HepG2 (cell line): ENCODE data around the gene STC2. TPM values are rescaled to one million over a fixed set of nuclear protein-coding genes. Genes with fewer than 3 reads are reported as not detected.

Experiments used
- FOXP1 ChIP-seq, 2 experiments: fragments of 450-650 bp in 1 of 2; IDR thresholded peaks; 2 replicates each; pipeline ENCODE4 v1.6.1; 2017 to 2018; ENCODE audit warnings: antibody characterized with exemption in 1 of 2
- GFI1 ChIP-seq: sonication (generic); formaldehyde crosslinking; IDR thresholded peaks from 2 replicates; pipeline ENCODE4 v1.5.0; 2020; ENCODE audit warnings: missing genetic modification reagents, mild to moderate bottlenecking, borderline replicate concordance
- GLMP ChIP-seq: sonication (generic); formaldehyde crosslinking; IDR thresholded peaks from 2 replicates; pipeline ENCODE4 v1.9.0; 2021; ENCODE audit warnings: missing genetic modification reagents, mild to moderate bottlenecking, borderline replicate concordance
- GZF1 ChIP-seq: sonication (generic); formaldehyde crosslinking; IDR thresholded peaks from 2 replicates; pipeline ENCODE4 v1.5.1; 2020; ENCODE audit warnings: mild to moderate bottlenecking, missing genetic modification reagents
- KLF6 ChIP-seq: IDR thresholded peaks from 2 replicates; pipeline ENCODE4 v1.8.0; 2016; ENCODE audit warnings: missing biosample characterization, missing genetic modification reagents
- MED1 ChIP-seq: sonication (generic); formaldehyde crosslinking; IDR thresholded peaks from 2 replicates; pipeline ENCODE4 v1.4.0; 2020; ENCODE audit warnings: missing genetic modification reagents
- NAIF1 ChIP-seq: sonication (generic); formaldehyde crosslinking; IDR thresholded peaks from 2 replicates; pipeline ENCODE4 v1.5.0; 2020; ENCODE audit warnings: mild to moderate bottlenecking, missing genetic modification reagents, borderline replicate concordance
- NFRKB ChIP-seq: fragments of 450-650 bp; IDR thresholded peaks from 2 replicates; pipeline ENCODE4 v1.6.1; 2017
- PBX2 ChIP-seq: IDR thresholded peaks from 2 replicates; pipeline ENCODE4 v1.6.1; 2016; ENCODE audit warnings: control low read depth
- REPIN1 ChIP-seq: sonication (generic); formaldehyde crosslinking; IDR thresholded peaks from 2 replicates; pipeline ENCODE4 v1.8.0; 2022; ENCODE audit warnings: missing genetic modification reagents, low read depth, mild to moderate bottlenecking, borderline replicate concordance
- REXO4 ChIP-seq: sonication (generic); formaldehyde crosslinking; IDR thresholded peaks from 2 replicates; pipeline ENCODE4 v1.8.0; 2022; ENCODE audit warnings: missing genetic modification reagents, mild to moderate bottlenecking, borderline replicate concordance
- SIN3A ChIP-seq: IDR thresholded peaks from 2 replicates; pipeline ENCODE4 v1.6.1; 2011; ENCODE audit warnings: low read depth, mild to moderate bottlenecking, control low read depth, low read length, borderline replicate concordance
- SP5 ChIP-seq: IDR thresholded peaks from 2 replicates; pipeline ENCODE4 v1.6.1; 2016; ENCODE audit warnings: low read depth, borderline replicate concordance
- TAF1 ChIP-seq: sonication (generic); formaldehyde crosslinking; IDR thresholded peaks from 2 replicates; pipeline ENCODE4 v1.4.0; 2020; ENCODE audit warnings: missing genetic modification reagents
- TARDBP ChIP-seq: sonication (generic); formaldehyde crosslinking; IDR thresholded peaks from 2 replicates; pipeline ENCODE4 v1.8.0; 2022; ENCODE audit warnings: mild to moderate bottlenecking, missing genetic modification reagents
- TSC22D2 ChIP-seq: sonication (generic); formaldehyde crosslinking; IDR thresholded peaks from 2 replicates; pipeline ENCODE4 v1.5.1; 2020; ENCODE audit warnings: missing genetic modification reagents, mild to moderate bottlenecking, borderline replicate concordance
- ZNF263 ChIP-seq: sonication (generic); formaldehyde crosslinking; IDR thresholded peaks from 2 replicates; pipeline ENCODE4 v1.4.0; 2020; ENCODE audit warnings: missing genetic modification reagents
- ZNF382 ChIP-seq: sonication (generic); formaldehyde crosslinking; IDR thresholded peaks from 2 replicates; pipeline ENCODE4 v1.5.0; 2020; ENCODE audit warnings: missing genetic modification reagents, mild to moderate bottlenecking, borderline replicate concordance
- ZNF7 ChIP-seq: IDR thresholded peaks from 2 replicates; pipeline ENCODE4 v1.6.1; 2016; ENCODE audit warnings: missing biosample characterization, missing genetic modification reagents
- ZNF768 ChIP-seq: sonication (generic); formaldehyde crosslinking; IDR thresholded peaks from 2 replicates; pipeline ENCODE4 v1.4.0; 2020; ENCODE audit warnings: missing genetic modification reagents
- ZSCAN25 ChIP-seq: sonication (generic); formaldehyde crosslinking; IDR thresholded peaks from 2 replicates; pipeline ENCODE4 v1.8.0; 2022; ENCODE audit warnings: mild to moderate bottlenecking, missing genetic modification reagents
- polyA plus RNA-seq, 8 experiments: library from polyadenylated mRNA; depleted of rRNA in 3 of 8; stranded (reverse) in 7 of 8; unstranded in 1 of 8; fragments of >200 nt; fragmentation: Illumina TruSeq in 4 of 8; extraction: Trizol in 4 of 8; gene quantifications; 2 replicates each; pipeline versions ENCODE4 v1.2.1 to v1.2.3, GENCODE V29; 2011 to 2016; ENCODE audit warnings: low read depth in 4 of 8, missing spikeins in 1 of 8, mixed read lengths in 1 of 8; ENCODE audit not compliant: insufficient read depth in 1 of 8
- total RNA-seq, 5 experiments: library from RNA; depleted of rRNA; stranded (reverse); fragments of >200 nt; fragmentation: Illumina TruSeq; extraction: Trizol; gene quantifications; 2 replicates each; pipeline ENCODE4 v1.2.3, GENCODE V29; 2016; ENCODE audit warnings: low read depth in 1 of 5
- TF ChIP-seq, protein P1 (sequence below): sonication (generic); formaldehyde crosslinking; IDR thresholded peaks from 2 replicates; pipeline ENCODE4 v1.5.1; 2020; ENCODE audit warnings: mild to moderate bottlenecking, missing genetic modification reagents, borderline replicate concordance

STC2 gene
- total and polyA plus RNA-seq, 2 of the 13 experiments (the other 11 are each of a cell fraction or from before 2014, with no cell fraction given), result 27.1 to 69.2 TPM

- TF ChIP-seq, protein P1, sequence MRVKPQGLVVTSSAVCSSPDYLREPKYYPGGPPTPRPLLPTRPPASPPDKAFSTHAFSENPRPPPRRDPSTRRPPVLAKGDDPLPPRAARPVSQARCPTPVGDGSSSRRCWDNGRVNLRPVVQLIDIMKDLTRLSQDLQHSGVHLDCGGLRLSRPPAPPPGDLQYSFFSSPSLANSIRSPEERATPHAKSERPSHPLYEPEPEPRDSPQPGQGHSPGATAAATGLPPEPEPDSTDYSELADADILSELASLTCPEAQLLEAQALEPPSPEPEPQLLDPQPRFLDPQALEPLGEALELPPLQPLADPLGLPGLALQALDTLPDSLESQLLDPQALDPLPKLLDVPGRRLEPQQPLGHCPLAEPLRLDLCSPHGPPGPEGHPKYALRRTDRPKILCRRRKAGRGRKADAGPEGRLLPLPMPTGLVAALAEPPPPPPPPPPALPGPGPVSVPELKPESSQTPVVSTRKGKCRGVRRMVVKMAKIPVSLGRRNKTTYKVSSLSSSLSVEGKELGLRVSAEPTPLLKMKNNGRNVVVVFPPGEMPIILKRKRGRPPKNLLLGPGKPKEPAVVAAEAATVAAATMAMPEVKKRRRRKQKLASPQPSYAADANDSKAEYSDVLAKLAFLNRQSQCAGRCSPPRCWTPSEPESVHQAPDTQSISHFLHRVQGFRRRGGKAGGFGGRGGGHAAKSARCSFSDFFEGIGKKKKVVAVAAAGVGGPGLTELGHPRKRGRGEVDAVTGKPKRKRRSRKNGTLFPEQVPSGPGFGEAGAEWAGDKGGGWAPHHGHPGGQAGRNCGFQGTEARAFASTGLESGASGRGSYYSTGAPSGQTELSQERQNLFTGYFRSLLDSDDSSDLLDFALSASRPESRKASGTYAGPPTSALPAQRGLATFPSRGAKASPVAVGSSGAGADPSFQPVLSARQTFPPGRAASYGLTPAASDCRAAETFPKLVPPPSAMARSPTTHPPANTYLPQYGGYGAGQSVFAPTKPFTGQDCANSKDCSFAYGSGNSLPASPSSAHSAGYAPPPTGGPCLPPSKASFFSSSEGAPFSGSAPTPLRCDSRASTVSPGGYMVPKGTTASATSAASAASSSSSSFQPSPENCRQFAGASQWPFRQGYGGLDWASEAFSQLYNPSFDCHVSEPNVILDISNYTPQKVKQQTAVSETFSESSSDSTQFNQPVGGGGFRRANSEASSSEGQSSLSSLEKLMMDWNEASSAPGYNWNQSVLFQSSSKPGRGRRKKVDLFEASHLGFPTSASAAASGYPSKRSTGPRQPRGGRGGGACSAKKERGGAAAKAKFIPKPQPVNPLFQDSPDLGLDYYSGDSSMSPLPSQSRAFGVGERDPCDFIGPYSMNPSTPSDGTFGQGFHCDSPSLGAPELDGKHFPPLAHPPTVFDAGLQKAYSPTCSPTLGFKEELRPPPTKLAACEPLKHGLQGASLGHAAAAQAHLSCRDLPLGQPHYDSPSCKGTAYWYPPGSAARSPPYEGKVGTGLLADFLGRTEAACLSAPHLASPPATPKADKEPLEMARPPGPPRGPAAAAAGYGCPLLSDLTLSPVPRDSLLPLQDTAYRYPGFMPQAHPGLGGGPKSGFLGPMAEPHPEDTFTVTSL (CRISPR knock-in tag), result peak; percentile 46; the same call in 1 of the 2 replicates
- TF ChIP-seq PBX2 (CRISPR knock-in tag) (no peak), ZNF7 (peak; percentile 37; the same call in 1 of the 2 replicates), NAIF1 (0 out of 2 replicates have a peak, but pooled peaks have one; percentile 51), NFRKB (no peak), FOXP1 (IDR thresholded peaks at IDR 0.05) (no peak), FOXP1 (CRISPR knock-in tag; IDR thresholded peaks at IDR 0.05) (peak; percentile 38; the same call in 1 of the 2 replicates), SIN3A (0 out of 2 replicates have a peak, but pooled peaks have one; percentile 38), REXO4 (no peak), TARDBP (CRISPR knock-in tag) (peak; percentile 35; the same call in 1 of the 2 replicates), TAF1 (CRISPR knock-in tag) (peak; percentile 23; the same call in 1 of the 2 replicates), GFI1 (CRISPR knock-in tag) (no peak), ZNF382 (CRISPR knock-in tag) (no peak), ZSCAN25 (0 out of 2 replicates have a peak, but pooled peaks have one; percentile 28), ZNF263 (CRISPR knock-in tag) (peak; percentile 60; the same call in 1 of the 2 replicates), GLMP (CRISPR knock-in tag) (no peak), ZNF768 (CRISPR knock-in tag) (0 out of 2 replicates have a peak, but pooled peaks have one; percentile 20), SP5 (CRISPR knock-in tag) (peak; percentile 53; the same call in 1 of the 2 replicates), REPIN1 (CRISPR knock-in tag) (no peak), GZF1 (CRISPR knock-in tag) (peak; percentile 11; the same call in 1 of the 2 replicates), MED1 (CRISPR knock-in tag) (peak; percentile 82), KLF6 (CRISPR knock-in tag) (0 out of 2 replicates have a peak, but pooled peaks have one; percentile 19), TSC22D2 (CRISPR knock-in tag) (no peak)
Observed at GRCh38 chr5:173330338-173331206, 2.4 kb upstream of the STC2 start (continued).
